Activated CD4-positive, CD25-positive, alpha-beta regulatory T cell treated with anti-CD3 and anti-CD28 coated beads, Interleukin-2, amount 50 U/mL, for 72 hours (primary cell): ENCODE results near the gene NOTCH2NLA.
"Not testable (repeated sequence)": the region's sequence is repeated elsewhere in the genome, so short reads cannot be mapped to it uniquely, and the experiment has no call there.

Experiments used
- DNase-seq: peaks from one replicate; pipeline ENCODE4 v3.0.0; 2021

The NOTCH2NLA gene

DNA sequence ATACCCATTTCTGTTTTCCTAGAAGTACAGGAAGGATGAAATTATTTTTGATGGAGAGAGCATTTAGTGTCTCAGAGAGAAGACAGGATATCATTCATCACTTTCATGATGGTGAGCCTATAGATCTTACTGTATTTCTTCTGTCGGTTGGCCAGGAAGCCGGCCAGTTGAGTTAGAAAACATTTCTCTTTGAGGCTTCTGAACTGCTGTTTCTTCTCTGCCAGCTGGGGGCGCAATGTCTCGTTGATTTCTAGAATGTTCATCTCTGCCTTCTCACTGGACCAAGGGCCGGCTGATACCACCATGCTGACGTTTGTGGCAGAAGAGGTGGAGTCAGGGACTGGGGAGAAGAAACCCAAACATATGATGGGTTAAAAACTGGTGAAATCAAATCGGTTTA is 84.4 kb downstream of the NOTCH2NLA start, which contains the start of gene NBPF10:
Gene NBPF10 (minus strand): TSS at position 340 of the 400 bp plus-strand sequence. CDS start 35 bp downstream, at position 305.
- DNase-seq, result not testable (repeated sequence)
